ENCODE results near the gene GZMA.

DNA sequence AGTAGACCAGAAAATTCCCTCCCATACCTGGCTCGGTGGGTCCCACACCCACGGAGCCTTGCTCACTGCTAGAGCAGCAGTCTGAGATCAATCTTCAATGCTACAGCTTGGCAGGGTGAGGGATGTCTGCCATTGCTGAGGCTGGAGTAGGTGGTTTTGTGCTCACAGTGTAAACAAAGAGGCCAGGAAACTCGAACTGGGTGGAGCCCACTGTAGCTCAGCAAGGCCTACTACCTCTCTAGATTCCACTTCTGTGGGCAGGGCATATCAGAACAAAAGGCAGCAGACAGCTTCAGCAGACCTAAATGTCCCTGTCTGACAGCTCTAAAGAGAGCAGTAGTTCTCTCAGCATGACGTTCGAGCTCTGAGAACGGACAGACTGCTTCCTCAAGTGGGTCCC is 5.6 kb upstream of the GZMA start:
- no peak for TF ChIP-seq POLR2A (IDR thresholded peaks at IDR 0.05; ENCODE audit: low read length)
- no peak for TF ChIP-seq GATA1 (IDR thresholded peaks at IDR 0.05; ENCODE audit: low read depth, low read length)
